GM18951 (cell line): Measurements from ENCODE around the gene TRNAU1AP.
"Not testable (repeated sequence)": the region's sequence is repeated elsewhere in the genome, so short reads cannot be mapped to it uniquely, and the experiment has no call there.

Experiments
- POLR2A ChIP-seq: IDR thresholded peaks from 4 replicates; pipeline ENCODE4 v1.6.1; 2011; ENCODE audit warnings: mild to moderate bottlenecking; ENCODE audit not compliant: insufficient read length, insufficient read depth; ENCODE audit errors: extremely low read depth
- in situ Hi-C: fragments of 300-500 bp; cut with MboI; formaldehyde crosslinking; loops from one replicate; pipeline ENCODE4 v1.12.0; 2022; ENCODE audit warnings: low sequenced_read_pairs, mixed read lengths, inconsistent platforms; ENCODE audit not compliant: unreplicated experiment

The TRNAU1AP gene

GRCh38 chr1:28537457-28538199 is 15.3 kb upstream of the TRNAU1AP start:
- in situ Hi-C loops, result no loop called here
- no peak for TF ChIP-seq POLR2A

- in situ Hi-C loops, result no loop called here
- TF ChIP-seq POLR2A, result no peak
These were observed 14.6 kb upstream of the TRNAU1AP start for GRCh38 chr1:28538286-28538685.

- TF ChIP-seq POLR2A, result no peak
- in situ Hi-C loops, result no loop called here
These were observed 12.2 kb upstream of the TRNAU1AP start for GRCh38 chr1:28540651-28541050.

GRCh38 chr1:28541414-28542015 is 11.4 kb upstream of the TRNAU1AP start:
- in situ Hi-C loops, result not testable (repeated sequence)

GRCh38 chr1:28545246-28545628 is 7.6 kb upstream of the TRNAU1AP start:
- no peak for TF ChIP-seq POLR2A
- in situ Hi-C loops, result no loop called here

- no peak for TF ChIP-seq POLR2A
- in situ Hi-C loops, result no loop called here
These were observed 4.6 kb upstream of the TRNAU1AP start for GRCh38 chr1:28548318-28548717.

- TF ChIP-seq POLR2A, result no peak
- in situ Hi-C loops, result no loop called here
These were observed 1.5 kb upstream of the TRNAU1AP start for GRCh38 chr1:28551381-28551780.

- in situ Hi-C loops, result no loop called here
- TF ChIP-seq POLR2A, result no peak
These were observed 8.0 kb downstream of the TRNAU1AP start for GRCh38 chr1:28560886-28561285.

GRCh38 chr1:28564310-28564709 is 11.4 kb downstream of the TRNAU1AP start:
- TF ChIP-seq POLR2A, result no peak
- in situ Hi-C loops, result no loop called here

GRCh38 chr1:28565040-28565439 is 12.2 kb downstream of the TRNAU1AP start:
- in situ Hi-C loops, result no loop called here
- no peak for TF ChIP-seq POLR2A

- no peak for TF ChIP-seq POLR2A
- in situ Hi-C loops, result no loop called here
These were observed 12.8 kb downstream of the TRNAU1AP start for GRCh38 chr1:28565726-28566125.

- TF ChIP-seq POLR2A, result no peak
- in situ Hi-C loops, result no loop called here
These were observed 14.0 kb downstream of the TRNAU1AP start for GRCh38 chr1:28566931-28567330.

GRCh38 chr1:28571911-28572310 is 19.0 kb downstream of the TRNAU1AP start:
- TF ChIP-seq POLR2A, result no peak
- in situ Hi-C loops, result no loop called here

GRCh38 chr1:28572891-28573290 is 20.0 kb downstream of the TRNAU1AP start:
- in situ Hi-C loops, result not testable (repeated sequence)
